Measurements from ENCODE around the gene ATP2B2. TPM values are rescaled to one million over a fixed set of nuclear protein-coding genes. Genes with fewer than 3 reads are reported as not detected.

ATP2B2 gene
- total and polyA plus RNA-seq, 2 of the 8 experiments (the other 6 are each of a cell fraction or from before 2014, with no cell fraction given) = 0.14 to 1.2 TPM

GRCh38 chr3:10552631-10552943 is 47.2 kb upstream of the ATP2B2 start:
- CTCF ChIA-PET (ENCODE audit: partially characterized antibody) = interaction anchor here (0.7 to 2.7 kb wide), 7 partner anchors 8 to 508 kb away, joined by 3 to 8 read pairs (median 4); no protein-coding TSS in a partner anchor
- H3K4me2 ChIP-seq (ENCODE audit: insufficient read depth in 1 of 2, low read depth in 2 of 2, low read length in 2 of 2) = no peak overlapping the region

More at GRCh38 chr3:10552631-10552943, 47.2 kb upstream of the ATP2B2 start:
- Histone ChIP-seq H2BK12ac (ENCODE audit: low read depth, low read length) (peak overlapping the region; percentile 29; the same call in 1 of the 2 replicates), H3K4me3 (ENCODE audit: extremely low read depth in 1 of 4, insufficient read depth in 2 of 4, low read depth in 3 of 4, low read length in 4 of 4) (no peak overlapping the region), H3K18ac (ENCODE audit: extremely low read depth, low read length) (no peak overlapping the region), H3K79me2 (ENCODE audit: control insufficient read depth in 1 of 2, insufficient read depth in 2 of 2, low read length in 2 of 2) (no peaks in the 10 kb centered on the region), H3K27ac (ENCODE audit: low read depth, low read length) (no peak overlapping the region), H3K23ac (ENCODE audit: insufficient read length) (no peak overlapping the region), H3K9ac (replicated peaks in 1 of 4; ENCODE audit: extremely low read depth in 1 of 4, low read depth in 3 of 4, low read length in 3 of 4) (no peak overlapping the region), H2AK5ac (ENCODE audit: low read depth, low read length) (no peak overlapping the region), H3K79me1 (ENCODE audit: low read depth, low read length) (no peaks in the 10 kb centered on the region), H3K36me3 (ENCODE audit: control insufficient read depth in 2 of 4, insufficient read depth in 4 of 4, low read length in 3 of 4) (no peaks in the 10 kb centered on the region), H2BK5ac (ENCODE audit: low read depth, low read length) (no peak overlapping the region), H3K23me2 (ENCODE audit: low read depth, low read length) (no peaks in the 10 kb centered on the region), H3K27me3 (replicated peaks in 1 of 4; ENCODE audit: control insufficient read depth in 3 of 4, extremely low read depth in 1 of 4, insufficient read depth in 3 of 4, low read length in 3 of 4) (no peaks in the 10 kb centered on the region), H4K91ac (replicated peaks; ENCODE audit: insufficient read length, low read length) (no peak overlapping the region), H2BK120ac (replicated peaks; ENCODE audit: low read depth, low read length) (no peak overlapping the region), H3K4ac (replicated peaks; ENCODE audit: insufficient read length, low read depth, low read length) (no peak overlapping the region), H4K8ac (ENCODE audit: extremely low read depth, insufficient read depth, low read length) (no peak overlapping the region), H2AFZ (ENCODE audit: low read length) (no peak overlapping the region), H2BK15ac (ENCODE audit: low read length) (no peak overlapping the region), H3K14ac (ENCODE audit: insufficient read length) (no peak overlapping the region), H2BK20ac (ENCODE audit: low read length) (no peak overlapping the region), H3K56ac (replicated peaks; ENCODE audit: insufficient read length, low read depth, low read length) (no peak overlapping the region), H4K20me1 (replicated peaks in 1 of 2; ENCODE audit: control insufficient read depth in 1 of 2, insufficient read depth in 2 of 2, low read length in 2 of 2) (no peaks in the 10 kb centered on the region), H4K5ac (ENCODE audit: insufficient read length, low read depth, low read length) (no peak overlapping the region), H3K9me3 (ENCODE audit: insufficient read depth in 2 of 2, low read depth in 1 of 2, low read length in 1 of 2) (no peaks in the 10 kb centered on the region), H3K4me1 (replicated peaks in 1 of 4; ENCODE audit: control insufficient read depth in 3 of 4, insufficient read depth in 4 of 4, low read length in 3 of 4) (peaks cover 4 to 11% (median 7%) of the 10 kb centered on the region in 4 experiments; a peak in 5 of 7 replicates)
- TF ChIP-seq ZNF274 (IDR thresholded peaks at IDR 0.05; ENCODE audit: borderline replicate concordance, extremely low read depth, low read length) (no peak), EZH2 (IDR thresholded peaks at IDR 0.05; ENCODE audit: low read depth, low read length, severe bottlenecking) (no peak), CEBPB (IDR thresholded peaks at IDR 0.05; ENCODE audit: low read depth, low read length) (no peak), TEAD4 (IDR thresholded peaks at IDR 0.05; ENCODE audit: low read depth, low read length) (no peak), CREB1 (IDR thresholded peaks at IDR 0.05) (no peak), CBX8 (IDR thresholded peaks at IDR 0.05; ENCODE audit: borderline replicate concordance, low read depth, low read length) (no peak), CHD1 (IDR thresholded peaks at IDR 0.05; ENCODE audit: low read depth, low read length) (no peak), GTF2F1 (IDR thresholded peaks at IDR 0.05; ENCODE audit: borderline replicate concordance, low read depth, low read length) (no peak), CBX5 (IDR thresholded peaks at IDR 0.05; ENCODE audit: low read depth, low read length) (no peak), SP4 (IDR thresholded peaks at IDR 0.05; ENCODE audit: low read length) (no peak), MAFK (IDR thresholded peaks at IDR 0.05; ENCODE audit: low read depth, low read length) (no peak), FOSL1 (IDR thresholded peaks at IDR 0.05; ENCODE audit: insufficient read depth, low read depth, low read length) (no peak), ATF3 (IDR thresholded peaks at IDR 0.05; ENCODE audit: insufficient read depth, low read depth, low read length) (no peak), SP1 (IDR thresholded peaks at IDR 0.05; ENCODE audit: low read depth, low read length) (no peak), CHD2 (IDR thresholded peaks at IDR 0.05; ENCODE audit: low read length) (no peak), TCF12 (IDR thresholded peaks at IDR 0.05; ENCODE audit: low read depth, low read length) (no peak)
- POLR2A ChIA-PET (ENCODE audit: partially characterized antibody) = interaction anchor here (0.6 kb wide), 1 partner anchor 135 kb away, joined by 3 read pairs; no protein-coding TSS in a partner anchor
- 89% methylated on average over 1 of the region's 1 CpG; no CpG with 5 or more reads in 1 of the 2 experiments for WGBS, 2 experiments (ENCODE audit: extremely low coverage in 1 of 2, insufficient coverage in 1 of 2, insufficient read length in 1 of 2, insufficient replicate concordance in 2 of 2, low coverage in 1 of 2, low lambda C conversion rate in 2 of 2, missing lambda C conversion rate in 1 of 2)
- DNase-seq (ENCODE audit: low read depth in 1 of 2, low spot score in 2 of 2) (peak in 1 of 2 experiments; percentile 16), FAIRE-seq (no peak)

All from H1 (cell line).